ENCODE measurements around the gene PTPRN2. TPM values are rescaled to one million over a fixed set of nuclear protein-coding genes. Genes with fewer than 3 reads are reported as not detected.

Gene PTPRN2
- total and polyA plus RNA-seq, 2 of the 8 experiments (the other 6 are each of a cell fraction or from before 2014, with no cell fraction given), result 2.6 to 4.5 TPM

GRCh38 chr7:157796846-157797245, 790.8 kb downstream of the PTPRN2 start:
- H3K4me1 ChIP-seq (replicated peaks in 1 of 4; ENCODE audit: control insufficient read depth in 3 of 4, insufficient read depth in 4 of 4, low read length in 3 of 4), result peaks cover 9 to 38% (median 21%) of the 10 kb centered on the region in 4 experiments
- TF ChIP-seq BACH1 (IDR thresholded peaks at IDR 0.05; ENCODE audit: low read length) (no peak), SIX5 (IDR thresholded peaks at IDR 0.05; ENCODE audit: low read depth, low read length) (no peak), BRCA1 (IDR thresholded peaks at IDR 0.05; ENCODE audit: low read depth, low read length) (no peak), MAFK (IDR thresholded peaks at IDR 0.05; ENCODE audit: low read depth, low read length) (no peak), TAF7 (optimal IDR thresholded peaks at IDR 0.05; ENCODE audit: borderline replicate concordance, low read depth, low read length) (no peak), ZNF274 (IDR thresholded peaks at IDR 0.05; ENCODE audit: borderline replicate concordance, extremely low read depth, low read length) (no peak), JUN (IDR thresholded peaks at IDR 0.05; ENCODE audit: low read depth, low read length) (no peak), GTF2F1 (IDR thresholded peaks at IDR 0.05; ENCODE audit: borderline replicate concordance, low read depth, low read length) (no peak), E2F6 (IDR thresholded peaks at IDR 0.05) (no peak), POLR2A (IDR thresholded peaks at IDR 0.05; ENCODE audit: control extremely low read depth in 1 of 2, low read depth in 2 of 2, low read length in 2 of 2) (no peak), SP1 (IDR thresholded peaks at IDR 0.05; ENCODE audit: low read depth, low read length) (no peak), RAD21 (IDR thresholded peaks at IDR 0.05 in 1 of 2, conservative IDR thresholded peaks at IDR 0.05 in 1 of 2; ENCODE audit: low read depth in 2 of 2, low read length in 2 of 2) (no peak), SRF (IDR thresholded peaks at IDR 0.05; ENCODE audit: low read depth, low read length) (no peak), SIN3A (conservative IDR thresholded peaks at IDR 0.05 in 1 of 2, IDR thresholded peaks at IDR 0.05 in 1 of 2; ENCODE audit: low read depth in 1 of 2, low read length in 2 of 2) (no peak)

More at GRCh38 chr7:157796846-157797245, 790.8 kb downstream of the PTPRN2 start:
- H2BK5ac ChIP-seq (ENCODE audit: low read depth, low read length), result peak overlapping the region; percentile 97; the same call in 1 of the 2 replicates
- no peak overlapping the region for H3K14ac ChIP-seq (ENCODE audit: insufficient read length)
- no peak overlapping the region for H3K56ac ChIP-seq (replicated peaks; ENCODE audit: insufficient read length, low read depth, low read length)
- H3K4me3 ChIP-seq (ENCODE audit: extremely low read depth in 1 of 4, insufficient read depth in 2 of 4, low read depth in 3 of 4, low read length in 4 of 4), result no peak overlapping the region
- peak overlapping the region; percentile 87; the same call in 1 of the 2 replicates for H2BK12ac ChIP-seq (ENCODE audit: low read depth, low read length)
- no peaks in the 10 kb centered on the region; a peak in 1 of 4 replicates for H3K9me3 ChIP-seq (ENCODE audit: insufficient read depth in 2 of 2, low read depth in 1 of 2, low read length in 1 of 2)
- no peak overlapping the region for H3K27ac ChIP-seq (ENCODE audit: low read depth, low read length)
- H3K27me3 ChIP-seq (replicated peaks in 1 of 4; ENCODE audit: control insufficient read depth in 3 of 4, extremely low read depth in 1 of 4, insufficient read depth in 3 of 4, low read length in 3 of 4), result no peaks in the 10 kb centered on the region; a peak in 1 of 7 replicates
- no peak overlapping the region for H3K18ac ChIP-seq (ENCODE audit: extremely low read depth, low read length)
- no peaks in the 10 kb centered on the region for H4K20me1 ChIP-seq (replicated peaks in 1 of 2; ENCODE audit: control insufficient read depth in 1 of 2, insufficient read depth in 2 of 2, low read length in 2 of 2)
- ChIA-PET POLR2A (ENCODE audit: partially characterized antibody) (no interaction called here), CTCF (ENCODE audit: partially characterized antibody) (interaction anchor here (0.6 to 1.2 kb wide), 3 partner anchors 7 to 25 kb away, joined by 3 to 5 read pairs (median 3); no protein-coding TSS in a partner anchor)
- no peak overlapping the region for H3K4me2 ChIP-seq (ENCODE audit: insufficient read depth in 1 of 2, low read depth in 2 of 2, low read length in 2 of 2)
- peak overlapping the region; percentile 8 for H2BK120ac ChIP-seq (replicated peaks; ENCODE audit: low read depth, low read length)
- no peak for FAIRE-seq
- H3K23ac ChIP-seq (ENCODE audit: insufficient read length), result no peak overlapping the region
- DNase-seq (ENCODE audit: low read depth in 1 of 2, low spot score in 2 of 2), result no peak
- no peak overlapping the region for H4K5ac ChIP-seq (ENCODE audit: insufficient read length, low read depth, low read length)
- no peak overlapping the region; the same call in 1 of the 2 replicates for H4K8ac ChIP-seq (ENCODE audit: extremely low read depth, insufficient read depth, low read length)
- no peaks in the 10 kb centered on the region for H3K36me3 ChIP-seq (ENCODE audit: control insufficient read depth in 2 of 4, insufficient read depth in 4 of 4, low read length in 3 of 4)
- H3K4ac ChIP-seq (replicated peaks; ENCODE audit: insufficient read length, low read depth, low read length), result no peak overlapping the region
- H3K79me2 ChIP-seq (ENCODE audit: control insufficient read depth in 1 of 2, insufficient read depth in 2 of 2, low read length in 2 of 2), result no peaks in the 10 kb centered on the region
- H2BK20ac ChIP-seq (ENCODE audit: low read length), result peak overlapping the region; percentile 27; the same call in 1 of the 2 replicates
- H3K79me1 ChIP-seq (ENCODE audit: low read depth, low read length), result no peaks in the 10 kb centered on the region
- 0 out of 2 replicates have a peak overlapping the region, but pooled peaks have one; percentile 37 for H2BK15ac ChIP-seq (ENCODE audit: low read length)
- H3K9ac ChIP-seq (replicated peaks in 1 of 4; ENCODE audit: extremely low read depth in 1 of 4, low read depth in 3 of 4, low read length in 3 of 4), result no peak overlapping the region
- WGBS, 2 experiments (ENCODE audit: extremely low coverage in 1 of 2, insufficient coverage in 1 of 2, insufficient read length in 1 of 2, insufficient replicate concordance in 2 of 2, low coverage in 1 of 2, low lambda C conversion rate in 2 of 2, missing lambda C conversion rate in 1 of 2), result 91% methylated on average over 17 of the region's 19 CpGs; no CpG with 5 or more reads in 1 of the 2 experiments
- no peak overlapping the region for H2AFZ ChIP-seq (ENCODE audit: low read length)
- peak overlapping the region; percentile 75; the same call in 1 of the 2 replicates for H2AK5ac ChIP-seq (ENCODE audit: low read depth, low read length)
- peak overlapping the region; percentile 82 for H4K91ac ChIP-seq (replicated peaks; ENCODE audit: insufficient read length, low read length)
- no peaks in the 10 kb centered on the region; the same call in 1 of the 2 replicates for H3K23me2 ChIP-seq (ENCODE audit: low read depth, low read length)

All from H1 (cell line).